H1 (cell line): ENCODE data around the gene FMR1. TPM values are rescaled to one million over a fixed set of nuclear protein-coding genes. Genes with fewer than 3 reads are reported as not detected.

Experiments
- CTCF ChIA-PET: fragments of 300-600 bp; sonication (Branson Sonifier 250); formaldehyde crosslinking; loops from one replicate; lab custom pipeline; 2021; ENCODE audit not compliant: partially characterized antibody; lab: Charles Lee
- POLR2A ChIA-PET: fragments of 300-600 bp; sonication (Branson Sonifier 250); formaldehyde crosslinking; loops from one replicate; lab custom pipeline; 2021; ENCODE audit warnings: inconsistent platforms; ENCODE audit not compliant: partially characterized antibody; lab: Charles Lee
- DNase-seq, 2 experiments: peaks; one replicate each; pipeline versions ENCODE4 v3.0.0 to v3.0.0-alpha.2; 2010 to 2022; ENCODE audit warnings: low spot score in 2 of 2, low read depth in 1 of 2, mixed read lengths in 1 of 2
- FAIRE-seq: peaks from 2 replicates; lab custom pipeline; 2011; peaks lifted over from hg19 to GRCh38; lab: Jason Lieb, UNC
- H2AFZ ChIP-seq: 2 replicates; pipeline ENCODE4 v1.8.1; 2012; ENCODE audit warnings: low read length, inconsistent platforms
- H2AK5ac ChIP-seq: 2 replicates; pipeline ENCODE4 v1.6.1; 2013; ENCODE audit warnings: low read depth, low read length
- H2BK120ac ChIP-seq: replicated peaks from 2 replicates; pipeline ENCODE3; 2013; ENCODE audit warnings: low read depth, low read length, inconsistent platforms
- H2BK12ac ChIP-seq: 2 replicates; pipeline ENCODE4 v1.6.1; 2013; ENCODE audit warnings: low read depth, low read length
- H2BK15ac ChIP-seq: 2 replicates; pipeline ENCODE4 v1.6.1; 2013; ENCODE audit warnings: low read length
- H2BK20ac ChIP-seq: 2 replicates; pipeline ENCODE4 v1.6.1; 2013; ENCODE audit warnings: low read length
- H2BK5ac ChIP-seq: 2 replicates; pipeline ENCODE4 v1.6.1; 2013; ENCODE audit warnings: low read depth, low read length
- H3K14ac ChIP-seq: 2 replicates; pipeline ENCODE4 v1.6.1; 2013; ENCODE audit warnings: inconsistent platforms; ENCODE audit not compliant: insufficient read length
- H3K18ac ChIP-seq: 2 replicates; pipeline ENCODE4 v1.6.1; 2013; ENCODE audit warnings: low read length; ENCODE audit errors: extremely low read depth
- H3K23ac ChIP-seq: 2 replicates; pipeline ENCODE4 v1.6.1; 2013; ENCODE audit warnings: inconsistent platforms; ENCODE audit not compliant: insufficient read length
- H3K23me2 ChIP-seq: 2 replicates; pipeline ENCODE4 v1.6.1; 2013; ENCODE audit warnings: low read depth, low read length
- H3K27ac ChIP-seq: 2 replicates; pipeline ENCODE4 v1.6.1; 2011; ENCODE audit warnings: low read depth, low read length, inconsistent platforms
- H3K27me3 ChIP-seq, 4 experiments: replicated peaks in 1 of 4; 1 replicate in 1 of 4; 2 replicates in 3 of 4; pipeline versions ENCODE4 v1.6.1 to v1.8.1; 2011 to 2013; ENCODE audit warnings: low read length in 3 of 4, mild to moderate bottlenecking in 3 of 4, inconsistent platforms in 2 of 4, mixed read lengths in 2 of 4, moderate library complexity in 1 of 4; ENCODE audit not compliant: control insufficient read depth in 3 of 4, insufficient read depth in 3 of 4; ENCODE audit errors: extremely low read depth in 1 of 4
- H3K36me3 ChIP-seq, 4 experiments: 2 replicates each; pipeline versions ENCODE4 v1.6.1 to v1.8.1; 2011 to 2013; ENCODE audit warnings: mild to moderate bottlenecking in 4 of 4, low read length in 3 of 4, moderate library complexity in 2 of 4, control low read depth in 1 of 4, inconsistent platforms in 1 of 4; ENCODE audit not compliant: insufficient read depth in 4 of 4, control insufficient read depth in 2 of 4
- H3K4ac ChIP-seq: replicated peaks from 2 replicates; pipeline ENCODE3; 2013; ENCODE audit warnings: low read length, low read depth, mixed read lengths, inconsistent platforms; ENCODE audit not compliant: insufficient read length
- H3K4me1 ChIP-seq, 4 experiments: replicated peaks in 1 of 4; 1 replicate in 1 of 4; 2 replicates in 3 of 4; pipeline versions ENCODE4 v1.6.1 to v1.8.1; 2011 to 2013; ENCODE audit warnings: low read length in 3 of 4, inconsistent platforms in 2 of 4, mixed read lengths in 1 of 4; ENCODE audit not compliant: insufficient read depth in 4 of 4, control insufficient read depth in 3 of 4
- H3K4me2 ChIP-seq, 2 experiments: 2 replicates each; pipeline versions ENCODE4 v1.6.1 to v1.8.1; 2011 to 2013; ENCODE audit warnings: low read depth in 2 of 2, low read length in 2 of 2, control low read depth in 1 of 2, inconsistent platforms in 1 of 2, mild to moderate bottlenecking in 1 of 2; ENCODE audit not compliant: insufficient read depth in 1 of 2
- H3K4me3 ChIP-seq, 4 experiments: fragments of 200-600, 300-600 bp in 1 of 4; sonication (generic), shearing (Covaris generic), sonication (Bioruptor Twin) in 1 of 4; 2 replicates each; pipeline versions ENCODE4 v1.5.1 to v1.8.1; 2011 to 2016; ENCODE audit warnings: low read length in 4 of 4, low read depth in 3 of 4, control low read depth in 2 of 4, inconsistent platforms in 2 of 4, mild to moderate bottlenecking in 2 of 4, mixed read lengths in 1 of 4, moderate library complexity in 1 of 4; ENCODE audit not compliant: insufficient read depth in 2 of 4; ENCODE audit errors: extremely low read depth in 1 of 4
- H3K56ac ChIP-seq: replicated peaks from 2 replicates; pipeline ENCODE3; 2013; ENCODE audit warnings: low read depth, mild to moderate bottlenecking, mixed read lengths, low read length, inconsistent platforms; ENCODE audit not compliant: insufficient read length
- H3K79me1 ChIP-seq: 2 replicates; pipeline ENCODE4 v1.6.1; 2013; ENCODE audit warnings: low read depth, low read length, control low read depth
- H3K79me2 ChIP-seq, 2 experiments: 2 replicates each; pipeline versions ENCODE4 v1.6.1 to v1.8.1; 2012 to 2013; ENCODE audit warnings: low read length in 2 of 2, mild to moderate bottlenecking in 2 of 2, inconsistent platforms in 1 of 2; ENCODE audit not compliant: insufficient read depth in 2 of 2, control insufficient read depth in 1 of 2
- H3K9ac ChIP-seq, 4 experiments: replicated peaks in 1 of 4; 1 replicate in 1 of 4; 2 replicates in 3 of 4; pipeline versions ENCODE4 v1.6.1 to v1.8.1; 2011 to 2013; ENCODE audit warnings: low read depth in 3 of 4, low read length in 3 of 4, control low read depth in 2 of 4, mild to moderate bottlenecking in 2 of 4, moderate library complexity in 2 of 4, inconsistent platforms in 1 of 4; ENCODE audit errors: extremely low read depth in 1 of 4
- H3K9me3 ChIP-seq, 2 experiments: 2 replicates each; pipeline versions ENCODE4 v1.6.1 to v1.8.1; 2012 to 2013; ENCODE audit warnings: mild to moderate bottlenecking in 2 of 2, moderate library complexity in 2 of 2, control low read depth in 1 of 2, inconsistent platforms in 1 of 2, low read depth in 1 of 2, low read length in 1 of 2, mixed read lengths in 1 of 2; ENCODE audit not compliant: insufficient read depth in 2 of 2
- H4K20me1 ChIP-seq, 2 experiments: replicated peaks in 1 of 2; 2 replicates each; pipeline versions ENCODE3 to v1.8.1; 2011 to 2013; ENCODE audit warnings: inconsistent platforms in 2 of 2, low read length in 2 of 2, mild to moderate bottlenecking in 1 of 2; ENCODE audit not compliant: insufficient read depth in 2 of 2, control insufficient read depth in 1 of 2
- H4K5ac ChIP-seq: 2 replicates; pipeline ENCODE4 v1.6.1; 2013; ENCODE audit warnings: low read length, low read depth, mixed read lengths, inconsistent platforms; ENCODE audit not compliant: insufficient read length
- H4K8ac ChIP-seq: 2 replicates; pipeline ENCODE4 v1.8.0; 2013; ENCODE audit warnings: mild to moderate bottlenecking, moderate library complexity, low read length, inconsistent platforms; ENCODE audit not compliant: insufficient read depth; ENCODE audit errors: extremely low read depth
- H4K91ac ChIP-seq: replicated peaks from 2 replicates; pipeline ENCODE3; 2013; ENCODE audit warnings: low read length, mixed read lengths, inconsistent platforms; ENCODE audit not compliant: insufficient read length
- ATF3 ChIP-seq: IDR thresholded peaks from 2 replicates; pipeline ENCODE4 v1.6.1; 2011; ENCODE audit warnings: low read depth, mild to moderate bottlenecking, low read length; ENCODE audit not compliant: insufficient read depth
- HDAC2 ChIP-seq, 2 experiments: fragments of 300-600 bp in 1 of 2; sonication (generic) in 1 of 2; IDR thresholded peaks; 2 replicates each; pipeline ENCODE4 v1.6.1; 2011 to 2012; ENCODE audit warnings: low read depth in 2 of 2, low read length in 2 of 2, mild to moderate bottlenecking in 2 of 2, moderate library complexity in 2 of 2, borderline replicate concordance in 1 of 2, inconsistent platforms in 1 of 2
- WGBS, 2 experiments: shearing (Covaris generic) in 1 of 2; methylation state at CpG; one replicate each; pipeline versions ENCODE4 v1.1.6 to v1.1.7; 2013 to 2015; ENCODE audit warnings: low lambda C conversion rate in 2 of 2, mixed read lengths in 2 of 2, inconsistent platforms in 1 of 2, low coverage in 1 of 2, missing lambda C conversion rate in 1 of 2; ENCODE audit not compliant: insufficient replicate concordance in 2 of 2, insufficient coverage in 1 of 2, insufficient read length in 1 of 2; ENCODE audit errors: extremely low coverage in 1 of 2, missing lambda C conversion rate in 1 of 2; 5-methylcytosine and 5-hydroxymethylcytosine counted together
- polyA plus RNA-seq, 7 experiments: library from polyadenylated mRNA; depleted of rRNA in 3 of 7; stranded (reverse) in 5 of 7; unstranded in 2 of 7; fragments of >200 nt in 5 of 7; fragments of 200-250 nt in 2 of 7; gene quantifications; 1 replicate in 5 of 7; 2 replicates in 1 of 7; 4 replicates in 1 of 7; pipeline versions ENCODE4 v1.2.1 to v1.2.3, GENCODE V29; 2011 to 2013; ENCODE audit warnings: missing spikeins in 2 of 7, mixed read lengths in 2 of 7
- total RNA-seq: library from RNA; stranded (reverse); fragmentation: NEBNext Ultra II Directional; extraction: Animal tissue kit (Norgen Biotek cat#: 25700); gene quantifications from 2 replicates; pipeline ENCODE4 v1.2.1, GENCODE V29; 2021

Gene FMR1
- total and polyA plus RNA-seq, 2 of the 8 experiments (the other 6 are each of a cell fraction or from before 2014, with no cell fraction given) = 15.2 to 49.4 TPM

- Histone ChIP-seq H3K23ac (no peak overlapping the region), H4K20me1 (no peaks in the 10 kb centered on the region), H2BK120ac (no peak overlapping the region), H3K56ac (no peak overlapping the region), H3K27ac (no peak overlapping the region), H4K8ac (no peak overlapping the region), H3K9ac (no peak overlapping the region), H3K36me3 (no peaks in the 10 kb centered on the region), H3K27me3 (no peaks in the 10 kb centered on the region), H2BK12ac (no peak overlapping the region), H3K4me1 (no peaks in the 10 kb centered on the region; a peak in 1 of 7 replicates), H4K91ac (no peak overlapping the region), H3K79me2 (no peaks in the 10 kb centered on the region), H2BK5ac (no peak overlapping the region), H2AFZ (peak overlapping the region; percentile 44; the same call in 1 of the 2 replicates), H3K23me2 (no peaks in the 10 kb centered on the region), H3K14ac (no peak overlapping the region), H3K79me1 (no peaks in the 10 kb centered on the region), H2AK5ac (no peak overlapping the region), H2BK20ac (no peak overlapping the region), H3K9me3 (peaks cover 0 to 4% of the 10 kb centered on the region in 2 experiments; a peak in 1 of 4 replicates), H3K4me2 (no peak overlapping the region), H3K4me3 (no peak overlapping the region), H2BK15ac (no peak overlapping the region), H4K5ac (no peak overlapping the region), H3K18ac (no peak overlapping the region), H3K4ac (no peak overlapping the region)
- 73% methylated on average over 4 of the region's 4 CpGs; no CpG with 5 or more reads in 1 of the 2 experiments for WGBS, 2 experiments
- TF ChIP-seq HDAC2 (IDR thresholded peaks at IDR 0.05; ENCODE audit: borderline replicate concordance in 1 of 2, low read depth in 2 of 2, low read length in 2 of 2) = no peak
- TF ChIP-seq ATF3 = no peak
- CTCF ChIA-PET = no interaction called here
- peak; percentile 7 for FAIRE-seq
- POLR2A ChIA-PET = interaction anchor here (1.1 to 1.8 kb wide), 2 partner anchors 18 to 21 kb away, joined by 3 to 5 read pairs; no protein-coding TSS in a partner anchor
- no peak for DNase-seq
Measured at GRCh38 chrX:147894366-147894963, 17.3 kb upstream of the FMR1 start.
